Lung (tissue), 12 donors: Measurements from ENCODE around the gene OLIG3. TPM values are rescaled to one million over a fixed set of nuclear protein-coding genes. Genes with fewer than 3 reads are reported as not detected.

Experiments
- ATAC-seq: fragments of 200-7000 bp; cut with Tn5 transposase; one replicate; pipeline ENCODE4 v1.9.1; 2020; ENCODE audit warnings: moderate number of reproducible peaks; ENCODE audit not compliant: insufficient read depth, low FRiP score
- DNase-seq, 3 donors: peaks; one replicate each; pipeline ENCODE4 v3.0.0-alpha.2; 2013 to 2017
- H3K27ac ChIP-seq, 2 donors: one replicate each; pipeline ENCODE4 v1.5.1; 2013; ENCODE audit warnings: mild to moderate bottlenecking in 2 of 2, moderate library complexity in 2 of 2, control low read depth in 1 of 2, inconsistent platforms in 1 of 2, low read depth in 1 of 2, low read length in 1 of 2
- H3K27me3 ChIP-seq, 3 donors: one replicate each; pipeline ENCODE4 v1.5.1; 2013; ENCODE audit warnings: low read length in 2 of 3; ENCODE audit not compliant: control insufficient read depth in 3 of 3, insufficient read depth in 3 of 3
- H3K36me3 ChIP-seq, 4 donors: one replicate each; pipeline ENCODE4 v1.5.1; 2013; ENCODE audit warnings: low read length in 4 of 4, mild to moderate bottlenecking in 1 of 4, moderate library complexity in 1 of 4; ENCODE audit not compliant: control insufficient read depth in 4 of 4, insufficient read depth in 4 of 4
- H3K4me1 ChIP-seq, 5 donors: one replicate each; pipeline ENCODE4 v1.5.1; 2013; ENCODE audit warnings: low read length in 5 of 5, mild to moderate bottlenecking in 2 of 5, moderate library complexity in 1 of 5; ENCODE audit not compliant: control insufficient read depth in 5 of 5, insufficient read depth in 5 of 5
- H3K4me3 ChIP-seq: one replicate; pipeline ENCODE4 v1.5.1; 2013; ENCODE audit warnings: mild to moderate bottlenecking, control low read depth, moderate library complexity
- H3K9ac ChIP-seq, 2 donors: one replicate each; pipeline ENCODE4 v1.5.1; 2013; ENCODE audit warnings: low read length in 2 of 2, control low read depth in 1 of 2; ENCODE audit not compliant: insufficient read depth in 1 of 2
- H3K9me3 ChIP-seq, 4 donors: one replicate each; pipeline ENCODE4 v1.5.1; 2013; ENCODE audit warnings: low read length in 3 of 4, mild to moderate bottlenecking in 1 of 4, moderate library complexity in 1 of 4; ENCODE audit not compliant: control insufficient read depth in 4 of 4, insufficient read depth in 3 of 4
- WGBS, 2 donors: extraction: QIAGEN DNeasy Blood & Tissue Kit; methylation state at CpG; one replicate each; pipeline ENCODE4 v1.1.7; 2013; 5-methylcytosine and 5-hydroxymethylcytosine counted together
- polyA plus RNA-seq, 2 donors: library from polyadenylated mRNA; stranded (reverse); fragments of 200-250 nt; gene quantifications; one replicate each; pipeline ENCODE4 v1.2.1, GENCODE V29; 2013
- total RNA-seq, 2 donors: library from RNA; depleted of rRNA in 1 of 2; stranded (reverse); fragments of >200 nt in 1 of 2; gene quantifications; one replicate each; pipeline ENCODE4 v1.2.1, GENCODE V29; 2014 to 2021
- TF ChIP-seq, protein P1 (sequence below): IDR thresholded peaks from 2 replicates; pipeline ENCODE4 v1.5.1; 2012; ENCODE audit warnings: mild to moderate bottlenecking; ENCODE audit errors: control extremely low read depth, extremely low read depth
- donor health status: control.
- donor health status: control.
- donor health status: Bipolar disorder and iron deficiency.
- donor health status: healthy.
- donor health status: DM: yes; HTN: yes; CAD: no.

Gene OLIG3
- total and polyA plus RNA-seq, 4 donors, result not detected

DNA sequence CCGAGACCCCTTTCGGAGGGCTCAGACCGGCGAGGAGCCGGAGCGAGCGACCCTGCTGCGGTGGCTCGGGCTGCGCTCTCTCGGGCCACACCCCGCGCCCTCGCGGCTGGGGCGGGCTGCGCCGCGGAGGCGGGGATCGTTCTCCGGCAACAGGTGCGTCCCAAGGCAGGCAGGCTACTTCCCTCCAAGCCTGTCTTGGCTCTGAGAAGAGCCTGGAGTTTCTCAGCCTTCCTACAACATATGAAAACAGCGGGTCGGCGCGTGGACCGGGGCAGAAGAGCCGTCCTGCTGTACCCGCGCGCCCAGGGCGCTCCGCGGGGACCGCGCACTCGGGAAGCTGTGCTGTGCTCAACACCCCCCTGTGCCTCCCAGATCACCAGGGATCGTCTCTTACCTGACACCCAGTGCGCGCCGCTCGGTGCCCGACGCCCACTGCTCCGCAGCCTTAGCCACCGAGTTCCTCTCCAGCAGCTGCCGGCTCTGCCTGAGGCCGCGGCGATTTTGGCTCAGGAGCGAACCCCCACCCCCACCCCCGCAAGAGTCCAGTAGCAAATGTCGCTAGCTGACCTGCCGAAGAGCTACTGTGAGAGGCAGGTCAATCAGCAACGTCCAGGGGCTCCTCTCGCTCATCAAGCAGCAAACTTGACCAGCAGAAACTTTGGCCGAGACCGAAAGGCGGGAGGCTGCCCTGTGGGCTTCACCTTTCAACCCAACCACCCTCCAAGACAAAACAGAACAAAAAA, 3.7 kb upstream of the OLIG3 start:
- WGBS, 2 donors, result 3 to 5% methylated on average over 54 to 60 of the region's 60 CpGs
- Histone ChIP-seq H3K4me3 (no peak overlapping the region), H3K36me3 (no peaks in the 10 kb centered on the region), H3K4me1 (peaks cover 0 to 22% (median 9%) of the 10 kb centered on the region in 5 donors), H3K27ac (no peak overlapping the region), H3K27me3 (peaks cover 7 to 96% (median 88%) of the 10 kb centered on the region in 3 donors), H3K9ac (no peak overlapping the region), H3K9me3 (peaks cover 0 to 20% (median 0%) of the 10 kb centered on the region in 4 donors)
- TF ChIP-seq, protein P1, sequence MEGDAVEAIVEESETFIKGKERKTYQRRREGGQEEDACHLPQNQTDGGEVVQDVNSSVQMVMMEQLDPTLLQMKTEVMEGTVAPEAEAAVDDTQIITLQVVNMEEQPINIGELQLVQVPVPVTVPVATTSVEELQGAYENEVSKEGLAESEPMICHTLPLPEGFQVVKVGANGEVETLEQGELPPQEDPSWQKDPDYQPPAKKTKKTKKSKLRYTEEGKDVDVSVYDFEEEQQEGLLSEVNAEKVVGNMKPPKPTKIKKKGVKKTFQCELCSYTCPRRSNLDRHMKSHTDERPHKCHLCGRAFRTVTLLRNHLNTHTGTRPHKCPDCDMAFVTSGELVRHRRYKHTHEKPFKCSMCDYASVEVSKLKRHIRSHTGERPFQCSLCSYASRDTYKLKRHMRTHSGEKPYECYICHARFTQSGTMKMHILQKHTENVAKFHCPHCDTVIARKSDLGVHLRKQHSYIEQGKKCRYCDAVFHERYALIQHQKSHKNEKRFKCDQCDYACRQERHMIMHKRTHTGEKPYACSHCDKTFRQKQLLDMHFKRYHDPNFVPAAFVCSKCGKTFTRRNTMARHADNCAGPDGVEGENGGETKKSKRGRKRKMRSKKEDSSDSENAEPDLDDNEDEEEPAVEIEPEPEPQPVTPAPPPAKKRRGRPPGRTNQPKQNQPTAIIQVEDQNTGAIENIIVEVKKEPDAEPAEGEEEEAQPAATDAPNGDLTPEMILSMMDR, result no peak
- DNase-seq (peak; percentile 9 to 26 (median 11)), ATAC-seq (peak; percentile 19)

- H3K36me3 ChIP-seq, result no peaks in the 10 kb centered on the region
- peaks cover 0 to 22% (median 9%) of the 10 kb centered on the region in 5 donors for H3K4me1 ChIP-seq
- H3K4me3 ChIP-seq, result no peak overlapping the region
- H3K27ac ChIP-seq, result no peak overlapping the region
- TF ChIP-seq, protein P1, result no peak
- H3K9me3 ChIP-seq, result peaks cover 0 to 20% (median 0%) of the 10 kb centered on the region in 4 donors
- DNase-seq, result peak in 2 of 3 donors; percentile 19 to 23
- H3K27me3 ChIP-seq, result peaks cover 7 to 96% (median 91%) of the 10 kb centered on the region in 3 donors
- 6 to 9% methylated on average over 46 to 47 of the region's 47 CpGs for WGBS, 2 donors
- H3K9ac ChIP-seq, result no peak overlapping the region
- no peak for ATAC-seq
Measured at GRCh38 chr6:137496909-137497720, 2.9 kb upstream of the OLIG3 start.

DNA sequence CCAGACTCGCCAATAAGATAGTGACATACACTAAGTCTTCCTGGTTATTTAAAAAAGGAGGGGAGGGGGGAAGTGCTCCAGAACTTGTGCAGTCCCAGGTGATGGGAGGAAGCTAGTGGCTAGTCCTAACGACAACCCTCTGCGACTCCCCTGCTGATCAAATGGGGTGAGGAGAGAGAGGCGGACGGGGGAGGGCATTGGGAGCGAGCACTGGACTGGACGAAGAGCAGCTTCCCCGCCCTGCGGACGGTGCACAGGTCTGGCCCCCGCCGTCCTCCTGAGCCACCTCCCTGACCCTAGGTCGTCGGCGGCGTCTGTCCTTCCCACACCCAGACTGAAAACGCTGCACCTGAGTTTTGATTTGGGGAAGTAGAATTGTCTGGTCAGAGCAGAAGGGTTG, 2.2 kb upstream of the OLIG3 start:
- Histone ChIP-seq H3K4me1 (peaks cover 0 to 22% (median 9%) of the 10 kb centered on the region in 5 donors), H3K36me3 (no peaks in the 10 kb centered on the region), H3K4me3 (no peak overlapping the region), H3K9me3 (peaks cover 0 to 20% (median 0%) of the 10 kb centered on the region in 4 donors), H3K27me3 (peaks cover 7 to 97% (median 92%) of the 10 kb centered on the region in 3 donors), H3K27ac (no peak overlapping the region), H3K9ac (no peak overlapping the region)
- no peak for ATAC-seq
- WGBS, 2 donors, result 8% methylated on average over 17 of the region's 17 CpGs
- TF ChIP-seq, protein P1, result no peak
- peak in 1 of 3 donors; percentile 8 for DNase-seq
